HCT116 (cell line): ENCODE data around the gene HERC6. TPM values are rescaled to one million over a fixed set of nuclear protein-coding genes. Genes with fewer than 3 reads are reported as not detected.
A peak's percentile ranks its signal among the peaks of the same experiment; 100 is the strongest.
"Not testable (repeated sequence)": the region's sequence is repeated elsewhere in the genome, so short reads cannot be mapped to it uniquely, and the experiment has no call there.

Experiments
- ATAC-seq: fragments of 200-7000 bp; cut with Tn5 transposase; 2 replicates; pipeline ENCODE4 v1.9.1; 2020; ENCODE audit warnings: mild to moderate bottlenecking, moderate library complexity
- BruUV-seq: library from RNA; stranded (reverse); fragments of 400-500 nt; replicated peaks from 2 replicates; lab custom pipeline; 2021; lab: Mats Ljungman, UMichigan
- CTCF ChIA-PET: fragments of 300-600 bp; sonication (Branson Sonifier 250); formaldehyde crosslinking; loops from one replicate; lab custom pipeline; 2021; ENCODE audit warnings: antibody characterized with exemption; lab: Charles Lee
- POLR2A ChIA-PET: fragments of 300-600, 350-600 bp; sonication (Branson Sonifier 250); formaldehyde crosslinking; loops from one replicate; lab custom pipeline; 2021; ENCODE audit warnings: antibody characterized with exemption; lab: Charles Lee
- RAD21 ChIA-PET, 2 experiments: fragments of 300-600 bp; sonication (Branson Sonifier 250); formaldehyde crosslinking; loops; one replicate each; lab custom pipeline; 2023; ENCODE audit warnings: low total read pairs in 2 of 2; ENCODE audit not compliant: uncharacterized antibody in 2 of 2, unreplicated experiment in 2 of 2, low non-redundant PET in 1 of 2; lab: Charles Lee
- DNase-seq: peaks from one replicate; pipeline ENCODE4 v3.0.0-alpha.2; 2010; ENCODE audit warnings: low read depth, low spot score
- H2AFZ ChIP-seq: fragments of 200-600 bp; shearing (Covaris generic), sonication (generic); 2 replicates; pipeline ENCODE4 v1.6.1; 2017; ENCODE audit warnings: low read depth, mixed run types, mixed read lengths, antibody characterized with exemption, low read length; ENCODE audit not compliant: poor library complexity, severe bottlenecking
- H3K27ac ChIP-seq: 2 replicates; pipeline ENCODE4 v1.5.1; 2012; ENCODE audit warnings: low read depth, low read length
- H3K27me3 ChIP-seq: fragments of 200-600 bp; sonication (generic); 2 replicates; pipeline ENCODE4 v1.6.1; 2016; ENCODE audit warnings: mixed run types, low read length, mixed read lengths; ENCODE audit not compliant: insufficient read depth
- H3K36me3 ChIP-seq, 2 experiments: fragments of 200-500 bp in 1 of 2; fragments of 200-600 bp in 1 of 2; sonication (Bioruptor generic) in 1 of 2; sonication (generic) in 1 of 2; 2 replicates each; pipeline versions ENCODE4 v1.5.1 to v1.6.1; 2014 to 2016; ENCODE audit warnings: low read length in 2 of 2, inconsistent platforms in 1 of 2, mixed read lengths in 1 of 2, mixed run types in 1 of 2; ENCODE audit not compliant: insufficient read depth in 2 of 2, control insufficient read depth in 1 of 2
- H3K4me1 ChIP-seq, 2 experiments: fragments of 200-600 bp in 1 of 2; sonication (generic) in 1 of 2; 2 replicates each; pipeline versions ENCODE4 v1.5.1 to v1.6.1; 2012 to 2017; ENCODE audit warnings: low read length in 2 of 2, inconsistent platforms in 1 of 2, mild to moderate bottlenecking in 1 of 2, mixed read lengths in 1 of 2, mixed run types in 1 of 2, moderate library complexity in 1 of 2; ENCODE audit not compliant: insufficient read depth in 2 of 2, control insufficient read depth in 1 of 2
- H3K4me2 ChIP-seq: fragments of 200-600 bp; sonication (generic); 2 replicates; pipeline ENCODE4 v1.6.1; 2017; ENCODE audit warnings: mixed run types, low read length, mixed read lengths
- H3K4me3 ChIP-seq, 2 experiments: fragments of 200-600 bp in 1 of 2; sonication (generic) in 1 of 2; replicated peaks in 1 of 2; 2 replicates each; pipeline ENCODE4 v1.5.1; 2011 to 2016; ENCODE audit warnings: low read length in 2 of 2, control low read depth in 1 of 2, low read depth in 1 of 2, mild to moderate bottlenecking in 1 of 2, mixed read lengths in 1 of 2, mixed run types in 1 of 2
- H3K79me2 ChIP-seq: fragments of 200-600 bp; sonication (generic); 2 replicates; pipeline ENCODE4 v1.6.1; 2017; ENCODE audit warnings: mild to moderate bottlenecking, mixed run types, low read length, moderate library complexity, mixed read lengths; ENCODE audit not compliant: insufficient read depth
- H3K9ac ChIP-seq: fragments of 200-600 bp; sonication (generic); 2 replicates; pipeline ENCODE4 v1.6.1; 2016; ENCODE audit warnings: low read length, mixed read lengths
- H3K9me2 ChIP-seq: fragments of 200-600 bp; sonication (generic), shearing (Covaris generic); 2 replicates; pipeline ENCODE4 v1.6.1; 2017; ENCODE audit warnings: mixed run types, mild to moderate bottlenecking, moderate library complexity; ENCODE audit not compliant: insufficient read depth
- H3K9me3 ChIP-seq, 2 experiments: fragments of 200-500 bp in 1 of 2; fragments of 200-600 bp in 1 of 2; sonication (Bioruptor generic) in 1 of 2; sonication (generic) in 1 of 2; 2 replicates each; pipeline ENCODE4 v1.6.1; 2014 to 2017; ENCODE audit warnings: low read length in 2 of 2, mixed read lengths in 2 of 2, inconsistent platforms in 1 of 2, low read depth in 1 of 2, mild to moderate bottlenecking in 1 of 2, mixed run types in 1 of 2, moderate library complexity in 1 of 2; ENCODE audit not compliant: control insufficient read depth in 1 of 2, insufficient read depth in 1 of 2
- H4K20me1 ChIP-seq: fragments of 200-600 bp; sonication (generic), shearing (Covaris generic); 2 replicates; pipeline ENCODE4 v1.6.1; 2017; ENCODE audit warnings: mixed run types, mild to moderate bottlenecking, moderate library complexity; ENCODE audit not compliant: insufficient read depth
- ATF3 ChIP-seq: IDR thresholded peaks from 2 replicates; pipeline ENCODE4 v1.6.1; 2012
- CBX3 ChIP-seq: IDR thresholded peaks from 2 replicates; pipeline ENCODE4 v1.6.1; 2012; ENCODE audit warnings: low read depth
- CEBPB ChIP-seq: IDR thresholded peaks from 2 replicates; pipeline ENCODE4 v1.6.1; 2012; ENCODE audit warnings: low read depth
- EGR1 ChIP-seq: IDR thresholded peaks from 2 replicates; pipeline ENCODE4 v1.6.1; 2012; ENCODE audit warnings: low read depth
- ELF1 ChIP-seq: IDR thresholded peaks from 2 replicates; pipeline ENCODE4 v1.6.1; 2012; ENCODE audit warnings: low read depth, borderline replicate concordance
- EZH2 ChIP-seq: fragments of 200-600 bp; sonication (generic); IDR thresholded peaks from 2 replicates; pipeline ENCODE4 v1.6.1; 2017; ENCODE audit warnings: antibody characterized with exemption, mixed run types
- EZH2phosphoT487 ChIP-seq: fragments of 200-600 bp; IDR thresholded peaks from 2 replicates; pipeline ENCODE4 v1.6.1; 2018; ENCODE audit warnings: antibody characterized with exemption, borderline replicate concordance
- MAX ChIP-seq: IDR thresholded peaks from 2 replicates; pipeline ENCODE4 v1.6.1; 2012
- POLR2AphosphoS5 ChIP-seq: IDR thresholded peaks from 2 replicates; pipeline ENCODE4 v1.6.1; 2011; ENCODE audit warnings: mild to moderate bottlenecking, low read depth, low read length, moderate library complexity
- SP1 ChIP-seq: IDR thresholded peaks from 2 replicates; pipeline ENCODE4 v1.6.1; 2012; ENCODE audit warnings: low read depth
- SRF ChIP-seq: IDR thresholded peaks from 2 replicates; pipeline ENCODE4 v1.6.1; 2012; ENCODE audit warnings: low read depth
- TCF7L2 ChIP-seq: IDR thresholded peaks from 2 replicates; pipeline ENCODE4 v1.7.0; 2011; ENCODE audit warnings: borderline replicate concordance, inconsistent platforms; ENCODE audit not compliant: insufficient read depth, insufficient read length; ENCODE audit errors: extremely low read depth
- YY1 ChIP-seq: IDR thresholded peaks from 2 replicates; pipeline ENCODE4 v1.6.1; 2011; ENCODE audit warnings: low read length, low read depth, moderate library complexity, mild to moderate bottlenecking; ENCODE audit not compliant: insufficient replicate concordance; ENCODE audit errors: extremely low read depth
- intact Hi-C: fragments of 100-400 bp; cut with micrococcal nuclease; formaldehyde crosslinking; loops from 2 replicates; pipeline ENCODE4 v1.10.0; 2022
- total RNA-seq: library from RNA; stranded (reverse); gene quantifications from one replicate; pipeline ENCODE4 v1.2.1, GENCODE V29; 2021; ENCODE audit not compliant: unreplicated experiment

Gene HERC6
- total RNA-seq, 1 experiment from 2014 or later = 4.9 TPM

- H3K36me3 ChIP-seq, POLR2A ChIA-PET, H3K27me3 ChIP-seq, BruUV-seq, H3K9me3 ChIP-seq, H2AFZ ChIP-seq, ATAC-seq, H3K9me2 ChIP-seq, H3K9ac ChIP-seq, H3K27ac ChIP-seq, H3K4me2 ChIP-seq, RAD21 ChIA-PET, H3K4me1 ChIP-seq, H3K79me2 ChIP-seq, H3K4me3 ChIP-seq, DNase-seq, intact Hi-C loops, H4K20me1 ChIP-seq: not testable (repeated sequence)
- CTCF ChIA-PET = interaction anchor here (0.7 kb wide), 1 partner anchor 123 kb away, joined by 3 read pairs; no protein-coding TSS in a partner anchor
- peak; percentile 49; the same call in 1 of the 2 replicates for TF ChIP-seq CEBPB
These were observed 59.2 kb downstream of the HERC6 start for GRCh38 chr4:88437873-88438272.

- no peak for ATAC-seq
These were observed 60.6 kb downstream of the HERC6 start for GRCh38 chr4:88439161-88439760.

GRCh38 chr4:88440146-88440545 is 61.5 kb downstream of the HERC6 start:
- no peaks in the 10 kb centered on the region for H3K9me3 ChIP-seq
- H3K36me3 ChIP-seq = no peaks in the 10 kb centered on the region
- no peaks in the 10 kb centered on the region for H3K4me1 ChIP-seq
- ChIA-PET CTCF (no interaction called here), RAD21 (no interaction called here), POLR2A (no interaction called here)
- no peak for DNase-seq
- H3K79me2 ChIP-seq = no peaks in the 10 kb centered on the region
- no peak overlapping the region for H3K4me3 ChIP-seq
- BruUV-seq = no TSS peak
- H2AFZ ChIP-seq = no peak overlapping the region
- no peaks in the 10 kb centered on the region for H4K20me1 ChIP-seq
- no peaks in the 10 kb centered on the region for H3K9me2 ChIP-seq
- intact Hi-C loops = no loop called here
- no peaks in the 10 kb centered on the region for H3K27me3 ChIP-seq
- H3K9ac ChIP-seq = no peak overlapping the region
- H3K4me2 ChIP-seq = no peak overlapping the region
- no peak overlapping the region for H3K27ac ChIP-seq
- no peak for ATAC-seq
- no peak for TF ChIP-seq YY1
- no peak for TF ChIP-seq CEBPB
- TF ChIP-seq SP1 = no peak
- TF ChIP-seq ATF3 = no peak
- no peak for TF ChIP-seq SRF
- TF ChIP-seq EZH2phosphoT487 = no peak
- TF ChIP-seq MAX = no peak
- no peak for TF ChIP-seq EGR1
- TF ChIP-seq ELF1 = no peak
- TF ChIP-seq EZH2 = no peak
- no peak for TF ChIP-seq POLR2AphosphoS5
- TF ChIP-seq TCF7L2 = no peak
- no peak for TF ChIP-seq CBX3

More at GRCh38 chr4:88439161-88439760, 60.6 kb downstream of the HERC6 start:
- H4K20me1 ChIP-seq = no peaks in the 10 kb centered on the region
- no peaks in the 10 kb centered on the region for H3K79me2 ChIP-seq
- H3K36me3 ChIP-seq = no peaks in the 10 kb centered on the region
- H3K4me2 ChIP-seq = no peak overlapping the region
- POLR2A ChIA-PET = no interaction called here
- H3K4me1 ChIP-seq = no peaks in the 10 kb centered on the region
- no peak overlapping the region for H2AFZ ChIP-seq
- H3K9me2 ChIP-seq = no peaks in the 10 kb centered on the region
- BruUV-seq = no TSS peak
- H3K9me3 ChIP-seq = no peaks in the 10 kb centered on the region
- no peak overlapping the region for H3K9ac ChIP-seq
- TF ChIP-seq EZH2 = no peak
- CTCF ChIA-PET = no interaction called here
- no peaks in the 10 kb centered on the region for H3K27me3 ChIP-seq
- RAD21 ChIA-PET = no interaction called here
- H3K27ac ChIP-seq = no peak overlapping the region
- intact Hi-C loops = no loop called here
- DNase-seq = no peak
- no peak overlapping the region for H3K4me3 ChIP-seq
